ENCODE measurements around the gene SYNDIG1L. TPM values are rescaled to one million over a fixed set of nuclear protein-coding genes. Genes with fewer than 3 reads are reported as not detected.
"Not testable (repeated sequence)": the region's sequence is repeated elsewhere in the genome, so short reads cannot be mapped to it uniquely, and the experiment has no call there.

SYNDIG1L gene
- polyA plus RNA-seq (ENCODE audit: insufficient read length): not detected

DNA sequence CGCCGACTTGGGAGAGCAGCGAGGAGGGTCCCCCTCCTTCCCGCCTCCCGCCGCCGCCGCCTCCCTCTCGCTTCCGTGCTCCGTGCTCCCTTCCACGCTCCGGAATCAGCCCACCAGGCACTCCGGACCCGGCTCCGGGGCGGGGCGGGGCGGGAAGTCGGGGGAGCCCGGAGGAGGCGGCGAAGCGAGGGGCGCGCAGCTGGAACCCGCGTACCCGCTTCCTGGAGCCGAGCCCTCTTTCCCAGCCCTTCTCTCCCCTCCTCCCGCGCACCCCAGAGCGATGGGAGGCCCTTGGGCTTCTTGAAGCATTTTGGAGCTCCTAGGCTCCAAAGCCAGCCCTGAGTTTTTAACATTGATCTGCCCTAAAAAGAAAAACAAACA, at the start of gene SYNDIG1L:
Gene SYNDIG1L, minus strand, starts transcription at position 9 of the 381 bp plus-strand sequence. CDS start 16,466 bp downstream, outside the sequence.
- no peak for DNase-seq

GRCh38 chr14:74475678-74476077, 49.7 kb upstream of the SYNDIG1L start:
- DNase-seq: no peak

- DNase-seq: no peak
Measured at GRCh38 chr14:74474376-74474775, 48.4 kb upstream of the SYNDIG1L start.

GRCh38 chr14:74472601-74473000, 46.6 kb upstream of the SYNDIG1L start:
- DNase-seq: no peak

DNA sequence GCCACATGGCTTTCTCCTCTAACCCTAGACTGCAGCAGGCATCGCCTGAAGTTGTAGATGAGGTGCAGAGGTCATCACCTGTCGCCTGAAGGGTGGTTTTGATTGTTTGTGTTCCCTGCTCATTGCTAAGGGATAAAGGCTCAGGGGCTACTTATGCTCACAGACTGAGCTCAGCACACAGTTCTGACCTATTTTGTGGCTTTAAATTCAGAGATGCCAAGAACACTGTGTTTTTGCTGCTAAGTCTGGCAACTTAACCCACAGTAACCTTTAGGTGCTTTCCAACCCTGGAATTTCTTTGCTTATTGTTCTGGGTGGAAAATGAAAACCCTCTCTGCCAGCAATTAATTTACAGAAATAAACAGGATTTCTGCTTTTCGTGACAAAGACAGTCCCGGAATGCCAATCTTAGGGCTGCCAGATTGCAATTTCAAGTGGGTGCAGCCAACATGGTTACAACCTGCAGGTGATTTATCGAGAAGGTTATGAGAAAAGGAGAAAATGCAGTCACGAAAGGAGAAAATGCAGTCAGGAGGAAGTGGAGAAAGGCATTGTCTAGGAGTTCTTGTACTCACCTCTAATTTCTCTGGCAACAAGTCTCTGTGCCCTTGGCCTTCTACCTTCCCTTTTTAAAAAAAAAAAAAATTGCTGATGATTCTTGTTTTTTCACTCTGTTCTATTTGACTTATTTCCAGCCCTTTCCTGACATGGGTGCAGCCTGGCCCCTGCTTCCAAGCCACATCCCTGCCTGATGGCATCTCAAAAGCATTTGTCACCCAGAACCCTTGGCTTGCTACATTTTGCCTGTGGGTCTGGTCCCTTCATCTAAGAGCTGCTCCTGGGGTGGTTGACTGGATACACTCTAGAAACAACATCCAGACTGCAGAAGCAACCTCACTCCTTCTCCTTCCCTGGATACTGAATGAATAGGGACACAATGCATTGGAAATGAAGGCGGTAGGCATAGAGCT, 43.8 kb upstream of the SYNDIG1L start:
- no peak for DNase-seq

DNA sequence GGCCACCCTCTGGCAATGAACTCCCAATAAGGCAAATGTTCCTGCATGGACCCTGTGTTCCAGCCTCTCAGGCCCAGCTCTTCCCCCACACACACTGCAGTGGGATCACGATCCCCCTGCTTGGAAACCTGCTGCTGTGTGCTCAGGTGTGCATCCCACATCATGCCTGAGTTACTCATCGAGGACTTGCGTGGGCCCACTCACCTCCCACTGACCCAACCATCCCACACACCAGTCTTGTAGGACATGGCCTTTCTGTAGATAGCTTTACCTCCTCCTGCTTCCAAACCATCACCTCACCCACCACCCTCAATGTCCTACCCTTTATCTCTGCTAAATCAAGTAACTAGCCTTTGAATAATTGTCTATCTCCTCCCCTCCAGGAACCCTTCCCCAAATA, 42.5 kb upstream of the SYNDIG1L start:
- no peak for DNase-seq

DNA sequence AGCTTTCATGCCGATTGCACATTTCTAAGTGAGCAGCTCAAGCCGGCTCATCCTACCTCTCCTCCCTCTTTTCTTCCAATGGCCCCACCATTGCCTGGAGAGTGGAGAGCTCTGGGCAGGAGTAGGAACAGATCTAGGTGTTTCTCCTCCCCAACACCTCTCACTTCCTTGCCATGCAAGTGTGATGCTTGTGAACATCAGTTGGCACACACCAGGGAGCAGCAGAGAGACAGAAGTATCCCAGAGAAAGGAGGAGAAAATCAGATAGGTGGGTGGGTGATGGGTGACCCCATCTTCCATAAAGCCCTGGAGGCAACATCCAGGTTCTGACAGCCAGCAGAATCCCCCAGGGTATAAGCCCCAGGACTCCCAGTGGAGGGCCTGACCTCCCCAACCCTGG, 39.3 kb upstream of the SYNDIG1L start:
- no peak for DNase-seq

DNA sequence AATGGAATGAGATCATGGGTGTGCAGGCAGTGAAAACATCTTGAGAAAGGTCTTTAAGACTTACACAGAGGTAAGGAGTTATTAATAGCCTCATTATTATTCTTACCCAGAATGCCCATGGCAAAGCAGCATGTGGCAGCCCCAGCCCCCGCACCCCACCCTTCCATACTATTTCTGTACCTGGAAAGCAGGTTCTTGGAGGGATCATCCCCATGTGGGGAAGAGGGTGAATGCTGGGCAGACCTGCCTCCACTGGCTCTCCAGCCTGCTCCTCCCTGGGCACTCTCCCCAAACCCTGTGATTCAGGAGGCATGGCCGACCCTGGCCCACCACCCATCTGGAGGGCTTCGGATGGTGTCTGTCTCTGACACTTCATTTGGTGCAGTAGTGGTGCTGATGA, 38.8 kb upstream of the SYNDIG1L start:
- no peak for DNase-seq

- DNase-seq: no peak
Measured at GRCh38 chr14:74463697-74464096, 37.7 kb upstream of the SYNDIG1L start.

- DNase-seq: no peak
Measured at GRCh38 chr14:74462993-74463392, 37.0 kb upstream of the SYNDIG1L start.

- no peak for DNase-seq
Measured at GRCh38 chr14:74459976-74460375, 34.0 kb upstream of the SYNDIG1L start.

- DNase-seq: no peak
Measured at GRCh38 chr14:74459289-74459946, 33.4 kb upstream of the SYNDIG1L start.

DNA sequence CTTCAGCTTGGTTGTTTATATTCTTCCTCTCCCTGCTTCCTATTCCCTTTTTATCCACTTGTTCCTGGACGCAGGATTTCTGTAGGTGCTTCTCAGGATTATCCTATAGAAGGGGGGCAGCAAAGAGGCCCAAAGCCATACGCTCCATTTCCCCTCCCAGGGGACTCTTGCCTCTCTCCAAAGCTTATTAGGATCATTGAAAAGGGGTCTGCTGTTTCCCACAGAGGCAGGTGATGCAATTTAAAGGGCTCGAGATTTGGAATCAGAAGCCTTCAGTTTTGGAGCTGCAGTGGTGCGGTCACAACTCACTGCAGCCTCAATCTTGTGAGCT, 31.5 kb upstream of the SYNDIG1L start:
- DNase-seq: no peak

DNA sequence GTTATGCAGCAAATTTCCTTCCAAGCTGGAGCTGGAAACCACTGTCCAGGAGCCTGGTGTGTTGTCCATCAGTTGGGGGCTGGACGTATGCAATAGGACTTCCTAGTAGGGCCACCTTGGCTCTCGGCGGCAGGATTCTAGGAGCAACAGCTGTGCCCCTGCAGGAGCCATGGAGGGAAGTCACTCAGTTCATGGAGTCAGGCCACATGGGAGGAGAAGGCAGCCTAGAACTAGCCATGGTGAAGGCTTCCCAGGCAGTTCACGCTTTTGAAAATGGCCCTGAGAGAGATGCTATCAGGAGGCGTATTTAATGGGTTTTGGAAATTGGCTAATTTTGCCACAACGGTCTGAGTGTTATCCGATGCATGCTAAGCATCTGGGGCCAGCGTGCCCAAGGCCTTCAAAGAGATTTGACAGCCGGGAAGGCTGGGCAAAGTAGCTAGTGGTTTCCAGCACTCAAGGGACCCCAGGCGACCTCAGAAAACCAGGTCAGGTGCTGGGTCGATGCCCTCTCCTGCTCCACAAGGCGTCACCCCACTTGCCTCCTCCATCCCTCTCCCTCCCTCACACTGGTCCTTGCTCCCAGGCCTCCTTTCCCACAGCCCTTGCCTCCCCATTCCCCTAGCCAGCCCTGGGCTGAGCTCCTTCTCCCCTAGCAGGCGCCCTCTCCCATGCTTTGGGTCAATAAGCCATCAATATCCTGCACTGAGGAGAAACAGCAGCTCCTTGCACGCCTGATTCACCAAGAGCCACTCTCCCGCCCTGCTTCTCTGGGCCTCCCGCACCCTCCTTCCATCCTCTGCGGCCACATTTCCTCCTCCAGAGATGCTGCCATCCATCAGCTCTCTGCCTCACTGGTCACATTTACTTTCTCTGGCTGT, 30.9 kb upstream of the SYNDIG1L start:
- DNase-seq: no peak

GRCh38 chr14:74454397-74454796, 28.4 kb upstream of the SYNDIG1L start:
- not testable (repeated sequence) for DNase-seq

DNA sequence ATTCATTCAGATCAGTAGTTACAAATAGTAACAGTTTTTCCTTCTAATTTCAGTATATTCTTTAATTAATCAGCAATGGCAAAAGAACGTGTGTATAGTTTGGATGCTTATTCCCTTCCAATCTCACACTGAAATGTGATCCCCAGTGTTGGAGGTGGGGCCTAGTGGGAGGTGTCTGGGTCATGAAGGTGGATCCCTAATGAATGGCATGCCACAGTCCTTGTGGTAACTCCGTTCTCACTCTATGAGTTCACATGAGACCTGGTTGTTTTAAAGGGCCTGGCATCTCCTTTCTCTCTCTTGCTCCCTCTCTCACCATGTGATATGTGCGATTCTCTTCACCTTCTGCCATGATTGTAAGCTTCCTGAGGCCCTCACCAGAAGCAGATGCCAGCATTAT, 18.9 kb upstream of the SYNDIG1L start:
- no peak for DNase-seq

- no peak for DNase-seq
Measured at GRCh38 chr14:74442757-74443156, 16.7 kb upstream of the SYNDIG1L start.

DNA sequence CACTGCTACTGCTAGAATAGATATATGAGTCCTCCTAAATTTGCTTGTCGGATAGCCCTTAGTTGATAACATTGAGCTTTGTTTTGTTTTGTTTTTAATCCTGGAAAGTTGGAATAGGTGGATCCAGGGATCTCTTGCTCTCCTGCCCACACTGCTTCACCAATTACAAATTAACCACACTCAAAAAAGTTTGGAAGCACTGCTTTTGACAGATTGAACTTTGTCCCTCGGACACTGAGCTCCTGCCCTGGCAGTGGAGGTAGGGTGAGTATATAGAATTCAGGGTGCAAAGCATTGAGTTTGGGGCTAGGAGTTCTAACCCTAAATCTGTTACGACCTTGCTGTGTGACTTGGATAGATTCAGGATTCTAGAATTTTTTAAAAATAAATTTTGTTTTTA, 15.1 kb upstream of the SYNDIG1L start:
- no peak for DNase-seq

- no peak for DNase-seq
Measured at GRCh38 chr14:74438351-74438915, 12.4 kb upstream of the SYNDIG1L start.

DNA sequence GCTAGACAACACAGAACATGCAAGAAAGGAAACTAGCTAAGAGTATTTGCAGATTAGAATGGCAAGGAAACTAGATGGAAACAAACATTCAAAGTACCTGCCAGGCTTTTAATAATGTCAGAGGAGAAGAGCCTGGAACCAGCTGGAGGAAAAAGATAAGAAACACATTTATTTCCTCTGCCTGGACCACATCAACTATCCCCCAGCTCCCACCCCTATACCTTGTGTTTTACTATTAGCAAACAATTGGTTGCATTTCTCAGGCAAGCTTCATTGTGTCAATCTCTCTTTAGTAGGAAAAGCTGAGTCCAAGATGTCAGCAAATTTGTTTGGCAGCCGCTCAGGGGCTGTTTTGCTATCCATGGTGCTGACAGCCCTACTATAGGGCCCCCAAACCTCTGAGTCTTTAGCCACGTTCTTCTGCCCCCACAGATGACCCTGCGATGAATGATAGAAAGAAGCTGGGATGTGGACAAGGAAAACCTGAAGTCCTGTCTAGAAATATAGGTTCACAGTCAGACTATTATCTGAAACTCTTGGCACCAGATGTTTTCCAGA, 11.6 kb upstream of the SYNDIG1L start:
- no peak for DNase-seq

GRCh38 chr14:74434294-74434693, 8.3 kb upstream of the SYNDIG1L start:
- no peak for DNase-seq

GRCh38 chr14:74429991-74430390, 4.0 kb upstream of the SYNDIG1L start:
- DNase-seq: no peak

Data from hindlimb muscle (tissue), 1 donor.